HUES64 (cell line): ENCODE data around the gene MRGPRF.

Experiments
- H3K27ac ChIP-seq: 2 replicates; pipeline ENCODE4 v1.7.0; 2013; ENCODE audit warnings: low read depth, low read length, inconsistent platforms
- H3K27me3 ChIP-seq: 2 replicates; pipeline ENCODE4 v1.6.1; 2013; ENCODE audit warnings: mild to moderate bottlenecking, low read length; ENCODE audit not compliant: insufficient read depth
- H3K36me3 ChIP-seq: 2 replicates; pipeline ENCODE4 v1.6.1; 2013; ENCODE audit warnings: mild to moderate bottlenecking, low read length; ENCODE audit not compliant: insufficient read depth
- H3K4me1 ChIP-seq: 2 replicates; pipeline ENCODE4 v1.6.1; 2013; ENCODE audit warnings: mild to moderate bottlenecking, low read length, moderate library complexity; ENCODE audit not compliant: insufficient read depth
- H3K4me3 ChIP-seq: 2 replicates; pipeline ENCODE4 v1.5.1; 2013; ENCODE audit warnings: mild to moderate bottlenecking, low read length, moderate library complexity
- H3K9ac ChIP-seq: 2 replicates; pipeline ENCODE4 v1.6.1; 2013; ENCODE audit warnings: mild to moderate bottlenecking, low read depth, low read length
- H3K9me3 ChIP-seq: 2 replicates; pipeline ENCODE4 v1.6.1; 2013; ENCODE audit warnings: low read depth, low read length; ENCODE audit not compliant: insufficient read depth
- WGBS: fragments of 150-250, 120-280 bp; methylation state at CpG from one replicate; pipeline ENCODE4 v1.1.7; 2013; ENCODE audit warnings: missing lambda C conversion rate; 5-methylcytosine and 5-hydroxymethylcytosine counted together

MRGPRF gene

GRCh38 chr11:69006816-69007215 lies 6.2 kb downstream of the MRGPRF start:
- Histone ChIP-seq H3K4me1 (peaks cover 25% of the 10 kb centered on the region), H3K27ac (no peak overlapping the region)

GRCh38 chr11:69005631-69006368 lies 7.2 kb downstream of the MRGPRF start:
- Histone ChIP-seq H3K4me3 (no peak overlapping the region), H3K9me3 (no peaks in the 10 kb centered on the region), H3K4me1 (peaks cover 21% of the 10 kb centered on the region; the same call in 1 of the 2 replicates), H3K27me3 (no peaks in the 10 kb centered on the region), H3K36me3 (0 out of 2 replicates have a peak, but pooled peaks cover 4% of the 10 kb centered on the region), H3K27ac (no peak overlapping the region), H3K9ac (no peak overlapping the region)
- 96% methylated on average over 48 of the region's 48 CpGs for WGBS

More at GRCh38 chr11:69006816-69007215, 6.2 kb downstream of the MRGPRF start:
- Histone ChIP-seq H3K9ac (no peak overlapping the region), H3K36me3 (0 out of 2 replicates have a peak, but pooled peaks cover 4% of the 10 kb centered on the region), H3K4me3 (no peak overlapping the region), H3K9me3 (no peaks in the 10 kb centered on the region), H3K27me3 (peaks cover 3% of the 10 kb centered on the region; the same call in 1 of the 2 replicates)
- WGBS: 94% methylated on average over 12 of the region's 12 CpGs

GRCh38 chr11:69005183-69005630 lies 7.8 kb downstream of the MRGPRF start:
- Histone ChIP-seq H3K36me3 (0 out of 2 replicates have a peak, but pooled peaks cover 4% of the 10 kb centered on the region), H3K9ac (no peak overlapping the region), H3K27ac (no peak overlapping the region), H3K4me1 (peaks cover 16% of the 10 kb centered on the region; the same call in 1 of the 2 replicates), H3K4me3 (no peak overlapping the region), H3K9me3 (no peaks in the 10 kb centered on the region), H3K27me3 (no peaks in the 10 kb centered on the region)
- WGBS: 95% methylated on average over 27 of the region's 27 CpGs

GRCh38 chr11:69004411-69005182 lies 8.4 kb downstream of the MRGPRF start:
- H3K9ac ChIP-seq: no peak overlapping the region
- peaks cover 16% of the 10 kb centered on the region; the same call in 1 of the 2 replicates for H3K4me1 ChIP-seq
- H3K36me3 ChIP-seq: 0 out of 2 replicates have a peak, but pooled peaks cover 4% of the 10 kb centered on the region
- H3K4me3 ChIP-seq: no peak overlapping the region
- H3K9me3 ChIP-seq: no peaks in the 10 kb centered on the region
- 89% methylated on average over 13 of the region's 13 CpGs for WGBS
- H3K27ac ChIP-seq: no peak overlapping the region
- no peaks in the 10 kb centered on the region for H3K27me3 ChIP-seq

GRCh38 chr11:69003866-69004367 lies 9.1 kb downstream of the MRGPRF start:
- no peak overlapping the region for H3K27ac ChIP-seq
- no peaks in the 10 kb centered on the region for H3K9me3 ChIP-seq
- H3K36me3 ChIP-seq: 0 out of 2 replicates have a peak, but pooled peaks cover 4% of the 10 kb centered on the region
- H3K4me1 ChIP-seq: peaks cover 12% of the 10 kb centered on the region; the same call in 1 of the 2 replicates
- no peak overlapping the region for H3K9ac ChIP-seq
- 95% methylated on average over 20 of the region's 20 CpGs for WGBS
- no peaks in the 10 kb centered on the region for H3K27me3 ChIP-seq
- no peak overlapping the region for H3K4me3 ChIP-seq

- Histone ChIP-seq H3K9me3 (no peaks in the 10 kb centered on the region), H3K9ac (no peak overlapping the region), H3K27ac (no peak overlapping the region), H3K36me3 (0 out of 2 replicates have a peak, but pooled peaks cover 4% of the 10 kb centered on the region), H3K4me1 (peaks cover 12% of the 10 kb centered on the region; the same call in 1 of the 2 replicates), H3K27me3 (no peaks in the 10 kb centered on the region), H3K4me3 (no peak overlapping the region)
- WGBS: 92% methylated on average over 9 of the region's 9 CpGs
These were observed 9.7 kb downstream of the MRGPRF start for GRCh38 chr11:69003301-69003865.

GRCh38 chr11:69002570-69003231 lies 10.3 kb downstream of the MRGPRF start:
- H3K9me3 ChIP-seq: no peaks in the 10 kb centered on the region

GRCh38 chr11:69002110-69002569 lies 10.9 kb downstream of the MRGPRF start:
- Histone ChIP-seq H3K36me3 (0 out of 2 replicates have a peak, but pooled peaks cover 4% of the 10 kb centered on the region), H3K27me3 (no peaks in the 10 kb centered on the region), H3K9me3 (no peaks in the 10 kb centered on the region), H3K9ac (no peak overlapping the region), H3K4me3 (no peak overlapping the region), H3K27ac (no peak overlapping the region), H3K4me1 (peaks cover 5% of the 10 kb centered on the region)
- 85% methylated on average over 5 of the region's 6 CpGs for WGBS

More at GRCh38 chr11:69002570-69003231, 10.3 kb downstream of the MRGPRF start:
- H3K4me1 ChIP-seq: peaks cover 9% of the 10 kb centered on the region
- no peaks in the 10 kb centered on the region for H3K27me3 ChIP-seq
- no peak overlapping the region for H3K9ac ChIP-seq
- no peak overlapping the region for H3K4me3 ChIP-seq
- 0 out of 2 replicates have a peak, but pooled peaks cover 4% of the 10 kb centered on the region for H3K36me3 ChIP-seq
- H3K27ac ChIP-seq: no peak overlapping the region
- WGBS: 87% methylated on average over 13 of the region's 13 CpGs

- Histone ChIP-seq H3K27ac (no peak overlapping the region), H3K36me3 (0 out of 2 replicates have a peak, but pooled peaks cover 4% of the 10 kb centered on the region), H3K4me3 (no peak overlapping the region), H3K9me3 (no peaks in the 10 kb centered on the region), H3K4me1 (peaks cover 5% of the 10 kb centered on the region), H3K9ac (no peak overlapping the region), H3K27me3 (no peaks in the 10 kb centered on the region)
- WGBS: 89% methylated on average over 23 of the region's 23 CpGs
These were observed 11.6 kb downstream of the MRGPRF start for GRCh38 chr11:69001243-69002081.
